GM18873 (cell line): ENCODE measurements around the gene CEP350.

ENCODE experiments used
- ATAC-seq: cut with Tn5 transposase; IDR thresholded peaks from one replicate; pipeline ENCODE4 v1.9.1; 2021; ENCODE audit warnings: mild to moderate bottlenecking, moderate library complexity, moderate number of reproducible peaks; ENCODE audit not compliant: unreplicated experiment, low FRiP score

The CEP350 gene

GRCh38 chr1:180053594-180054567, 99.3 kb downstream of the CEP350 start:
- ATAC-seq = no peak

- ATAC-seq = no peak
Measured at GRCh38 chr1:180057883-180058396, 103.3 kb downstream of the CEP350 start.

- ATAC-seq = no peak
Measured at GRCh38 chr1:180061019-180061418, 106.4 kb downstream of the CEP350 start.

GRCh38 chr1:180062452-180062971, 107.9 kb downstream of the CEP350 start:
- ATAC-seq = no peak

- ATAC-seq = no peak
Measured at GRCh38 chr1:180065408-180065807, 110.8 kb downstream of the CEP350 start.

GRCh38 chr1:180066150-180066549, 111.5 kb downstream of the CEP350 start:
- no peak for ATAC-seq

GRCh38 chr1:180070286-180070685, 115.7 kb downstream of the CEP350 start:
- ATAC-seq = no peak

GRCh38 chr1:180071759-180072158, 117.1 kb downstream of the CEP350 start:
- ATAC-seq = no peak

- ATAC-seq = no peak
Measured at GRCh38 chr1:180080439-180080838, 125.8 kb downstream of the CEP350 start.

- ATAC-seq = no peak
Measured at GRCh38 chr1:180081474-180081873, 126.9 kb downstream of the CEP350 start.

- no peak for ATAC-seq
Measured at GRCh38 chr1:180083164-180083563, 128.6 kb downstream of the CEP350 start.

GRCh38 chr1:180084867-180085266, 130.3 kb downstream of the CEP350 start:
- no peak for ATAC-seq

GRCh38 chr1:180085331-180085730, 130.7 kb downstream of the CEP350 start:
- no peak for ATAC-seq

GRCh38 chr1:180092931-180093650, 138.5 kb downstream of the CEP350 start:
- no peak for ATAC-seq

GRCh38 chr1:180094705-180095295, 140.2 kb downstream of the CEP350 start:
- ATAC-seq = no peak

GRCh38 chr1:180096584-180097325, 142.1 kb downstream of the CEP350 start:
- ATAC-seq = no peak

GRCh38 chr1:180097326-180097605, 142.7 kb downstream of the CEP350 start:
- ATAC-seq = no peak

- ATAC-seq = no peak
Measured at GRCh38 chr1:180101411-180101810, 146.8 kb downstream of the CEP350 start.

GRCh38 chr1:180103819-180104218, 149.2 kb downstream of the CEP350 start:
- no peak for ATAC-seq

- ATAC-seq = no peak
Measured at GRCh38 chr1:180112091-180112490, 157.5 kb downstream of the CEP350 start.
